NCI-H187 treated with DMSO at 0.1 percent for 48 hours (cell line): ENCODE results near the gene CEP89.
"Not testable (repeated sequence)": the region's sequence is repeated elsewhere in the genome, so short reads cannot be mapped to it uniquely, and the experiment has no call there.

ENCODE experiments used
- DNase-seq: peaks from one replicate; lab custom pipeline; 2025; lab: John Stamatoyannopoulos, UW

The CEP89 gene

GRCh38 chr19:32891609-32892008 lies 80.1 kb downstream of the CEP89 start:
- DNase-seq = no peak

GRCh38 chr19:32890841-32891240 lies 80.9 kb downstream of the CEP89 start:
- DNase-seq = no peak

GRCh38 chr19:32890326-32890725 lies 81.4 kb downstream of the CEP89 start:
- no peak for DNase-seq

- DNase-seq = no peak
Measured at GRCh38 chr19:32889137-32889934, 82.4 kb downstream of the CEP89 start.

GRCh38 chr19:32887572-32888215 lies 84.1 kb downstream of the CEP89 start:
- no peak for DNase-seq

- DNase-seq = no peak
Measured at GRCh38 chr19:32886241-32886640, 85.5 kb downstream of the CEP89 start.

- not testable (repeated sequence) for DNase-seq
Measured at GRCh38 chr19:32885255-32885654, 86.5 kb downstream of the CEP89 start.

- DNase-seq = no peak
Measured at GRCh38 chr19:32881766-32882165, 90.0 kb downstream of the CEP89 start.

- DNase-seq = no peak
Measured at GRCh38 chr19:32880622-32881021, 91.1 kb downstream of the CEP89 start.

- no peak for DNase-seq
Measured at GRCh38 chr19:32879741-32880140, 92.0 kb downstream of the CEP89 start.

- no peak for DNase-seq
Measured at GRCh38 chr19:32878988-32879387, 92.8 kb downstream of the CEP89 start.

GRCh38 chr19:32877977-32878745 lies 93.6 kb downstream of the CEP89 start:
- no peak for DNase-seq

GRCh38 chr19:32877323-32877912 lies 94.3 kb downstream of the CEP89 start:
- DNase-seq = no peak

GRCh38 chr19:32876919-32877285 lies 94.9 kb downstream of the CEP89 start:
- DNase-seq = no peak

- DNase-seq = no peak
Measured at GRCh38 chr19:32876236-32876918, 95.4 kb downstream of the CEP89 start.

- no peak for DNase-seq
Measured at GRCh38 chr19:32875428-32875827, 96.3 kb downstream of the CEP89 start.

- no peak for DNase-seq
Measured at GRCh38 chr19:32874605-32875004, 97.2 kb downstream of the CEP89 start.

- DNase-seq = no peak
Measured at GRCh38 chr19:32873247-32873959, 98.4 kb downstream of the CEP89 start.

- no peak for DNase-seq
Measured at GRCh38 chr19:32872391-32872790, 99.4 kb downstream of the CEP89 start.

GRCh38 chr19:32870981-32871451 lies 100.7 kb downstream of the CEP89 start:
- no peak for DNase-seq

GRCh38 chr19:32869966-32870573 lies 101.7 kb downstream of the CEP89 start:
- DNase-seq = no peak
